ENCODE results near the gene ABCA13.
"Not testable (repeated sequence)": the region's sequence is repeated elsewhere in the genome, so short reads cannot be mapped to it uniquely, and the experiment has no call there.

The ABCA13 gene

DNA sequence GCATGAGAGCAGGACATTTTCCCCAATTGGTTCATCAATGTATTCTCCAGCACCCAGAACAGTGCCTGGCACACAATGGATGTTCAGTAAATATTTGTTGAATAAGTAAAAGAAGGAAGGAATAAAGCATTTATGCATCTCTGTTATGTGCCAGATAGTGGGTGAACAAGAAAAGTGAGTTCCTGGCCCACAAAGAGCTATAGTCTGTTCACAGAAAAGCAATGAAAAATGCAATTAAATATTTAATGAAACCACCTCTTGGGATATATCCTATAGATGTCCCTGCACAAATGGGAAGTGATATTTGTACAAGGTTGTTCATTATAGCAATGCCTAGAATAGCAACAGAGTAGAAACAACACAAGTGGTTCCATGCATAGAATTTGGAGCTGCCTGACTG, 2.1 kb downstream of the ABCA13 start:
- DNase-seq = no peak

DNA sequence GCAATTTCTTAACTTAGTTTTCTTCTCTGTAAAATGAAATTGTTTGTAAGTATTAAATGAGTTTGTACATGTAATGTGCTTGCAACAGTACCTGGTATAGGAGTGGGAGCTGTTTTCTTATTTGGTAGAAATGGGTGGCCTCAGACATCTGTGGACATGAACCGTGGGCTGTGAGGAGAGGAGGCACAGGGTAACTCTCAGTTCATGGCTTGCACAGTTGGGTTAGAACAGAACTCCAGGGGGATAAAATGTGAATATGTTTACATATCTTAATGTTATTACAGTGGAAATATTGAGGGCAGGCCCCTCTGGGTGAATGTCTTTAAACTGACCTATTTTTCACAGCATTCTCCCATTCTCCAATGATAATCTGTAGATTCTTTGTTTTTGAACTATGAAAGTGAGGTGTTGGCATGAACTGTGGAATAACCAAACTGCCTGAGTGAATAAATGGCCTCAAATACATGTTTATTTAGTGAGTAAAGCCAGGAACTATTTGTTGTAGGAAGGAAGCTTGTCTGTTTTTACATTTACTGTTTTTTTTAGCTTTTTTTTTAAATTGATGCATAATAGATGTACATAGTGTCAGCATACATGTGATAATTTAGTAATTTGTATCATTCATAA, 2.6 kb downstream of the ABCA13 start:
- no peak for DNase-seq

DNA sequence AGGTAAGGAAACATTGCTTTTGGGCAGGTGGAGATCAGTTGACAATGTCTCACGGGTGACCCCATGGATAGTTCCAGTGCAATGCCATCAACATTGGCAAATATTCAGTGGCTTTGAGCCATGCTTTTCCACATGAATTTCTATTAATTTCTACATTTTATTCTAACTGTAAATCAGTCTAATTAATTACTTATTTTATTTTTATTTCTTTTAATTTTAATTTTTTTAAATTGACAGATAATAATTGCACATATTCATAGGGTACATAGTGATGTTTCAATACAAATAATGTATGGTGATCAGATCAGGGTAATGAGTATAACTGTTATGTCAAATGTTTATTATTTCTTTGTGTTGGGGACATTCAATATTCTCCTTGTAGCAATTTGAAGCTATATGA, 3.8 kb downstream of the ABCA13 start:
- no peak for DNase-seq

DNA sequence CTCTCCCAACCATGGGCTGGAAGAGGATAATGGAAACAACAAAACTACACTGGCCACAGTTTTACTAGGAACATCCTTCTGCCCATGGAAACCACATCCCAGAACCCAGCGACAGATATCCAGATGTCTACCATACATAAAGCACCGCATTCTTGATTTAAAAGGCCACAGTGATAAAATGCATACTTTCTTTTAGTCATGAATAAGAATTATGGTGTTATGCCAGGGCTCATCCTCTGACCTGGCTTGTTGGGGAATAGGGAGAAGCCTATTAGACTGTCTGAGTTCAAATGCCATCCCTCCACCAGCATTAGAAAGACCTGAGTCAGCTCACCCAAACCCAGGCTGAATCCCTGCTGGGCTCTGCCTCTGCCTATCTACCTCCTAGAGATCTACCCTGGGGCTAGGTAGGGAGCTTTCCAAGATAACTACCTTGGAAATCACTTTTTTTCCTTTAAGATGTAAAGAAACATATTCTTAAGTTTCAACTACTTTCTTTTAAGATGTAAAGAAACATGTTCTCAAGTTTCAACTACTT, 5.2 kb downstream of the ABCA13 start:
- DNase-seq = no peak

DNA sequence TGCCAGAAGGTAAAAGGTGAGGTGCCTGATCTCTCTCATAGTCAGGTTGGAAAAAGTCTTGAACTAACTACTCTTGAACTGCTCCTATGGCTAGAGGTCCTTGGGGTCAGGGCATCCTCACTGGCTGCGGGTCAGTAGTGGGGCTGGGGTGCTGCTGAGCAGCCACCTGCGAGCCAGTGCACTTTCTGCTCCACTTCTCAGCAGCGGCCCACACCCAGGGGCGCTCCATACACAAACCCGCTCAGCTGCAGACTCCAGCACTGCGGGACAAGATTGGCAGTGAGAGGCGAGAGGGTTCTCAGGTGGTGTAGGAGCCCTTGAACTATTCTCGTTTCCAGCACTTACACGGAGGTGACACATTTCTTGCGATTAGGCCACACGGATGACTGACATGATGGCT, 6.0 kb downstream of the ABCA13 start:
- no peak for DNase-seq

DNA sequence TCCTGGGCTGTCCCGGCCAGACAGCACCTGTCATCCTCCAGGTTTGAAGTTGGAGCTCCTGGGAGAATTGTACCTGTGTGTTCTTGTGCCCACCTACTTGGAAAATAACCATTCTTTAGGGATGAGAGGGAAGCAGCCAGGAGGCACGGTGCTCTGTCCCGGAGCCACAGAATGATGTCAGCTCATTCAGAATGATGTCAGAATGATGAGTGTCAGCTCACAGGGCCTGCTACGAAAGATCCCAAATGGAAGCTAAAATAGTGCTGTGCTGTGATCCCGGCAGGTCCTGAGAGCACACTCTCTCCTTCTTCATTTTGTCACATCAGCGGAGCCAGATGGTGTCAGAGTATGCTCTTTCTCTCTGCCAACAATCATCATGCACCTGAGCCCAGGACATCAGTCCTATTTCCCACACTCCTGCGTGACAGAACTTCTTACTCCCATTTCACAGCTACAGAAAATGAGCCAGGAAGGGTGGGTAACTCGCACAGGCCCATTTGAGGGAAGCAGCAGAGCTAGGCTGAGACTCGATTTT, 8.3 kb downstream of the ABCA13 start:
- no peak for DNase-seq

DNA sequence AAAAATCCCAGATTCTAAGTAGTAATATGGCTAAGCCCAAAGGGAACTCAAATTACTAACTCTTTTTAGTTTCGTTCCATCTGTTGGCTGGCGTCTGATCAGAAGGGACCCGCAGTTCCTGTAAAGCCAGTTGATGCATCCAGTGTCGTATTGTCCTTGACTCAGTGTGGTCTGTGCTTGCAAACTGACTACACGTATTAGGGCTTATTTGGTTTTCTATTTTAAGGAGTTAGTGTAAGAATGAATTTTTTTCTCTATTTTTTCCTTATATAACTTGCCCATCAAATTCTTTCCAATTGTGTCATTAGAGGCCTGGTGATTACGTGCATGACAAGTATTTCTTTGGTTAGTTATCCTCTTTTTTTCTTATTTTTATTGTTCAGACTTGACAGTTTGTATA, 9.7 kb downstream of the ABCA13 start:
- no peak for DNase-seq

DNA sequence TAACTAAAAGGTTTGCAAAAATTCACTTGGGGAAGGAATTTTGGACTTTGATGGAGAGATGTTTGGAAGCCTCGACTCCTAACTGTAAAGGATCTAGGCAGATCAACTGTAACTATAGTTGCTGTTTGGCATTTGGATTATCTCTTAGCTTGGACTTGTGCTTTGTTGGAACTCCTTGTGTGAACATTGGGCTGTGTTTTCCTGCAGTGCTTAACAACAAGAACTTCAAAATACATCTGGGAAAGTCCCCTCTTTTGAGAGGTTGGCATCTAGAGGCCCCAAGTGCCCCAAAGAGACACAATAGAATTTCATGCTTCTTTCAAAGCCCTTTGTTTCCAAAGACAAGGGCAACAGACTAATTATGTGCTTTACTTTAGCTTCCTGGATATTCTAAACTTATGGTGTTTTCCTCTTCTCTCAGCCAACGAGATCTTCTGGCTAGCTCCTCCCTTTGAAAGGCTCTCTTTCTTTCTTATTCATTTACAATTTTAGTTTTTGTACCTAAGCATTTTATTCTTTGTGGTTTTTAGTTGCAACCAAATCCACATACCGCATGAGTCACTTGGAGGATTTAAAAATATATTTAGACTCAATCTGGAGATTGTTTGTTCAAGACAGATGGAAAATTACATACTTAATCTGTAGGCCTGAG, 11.6 kb downstream of the ABCA13 start:
- no peak for DNase-seq

DNA sequence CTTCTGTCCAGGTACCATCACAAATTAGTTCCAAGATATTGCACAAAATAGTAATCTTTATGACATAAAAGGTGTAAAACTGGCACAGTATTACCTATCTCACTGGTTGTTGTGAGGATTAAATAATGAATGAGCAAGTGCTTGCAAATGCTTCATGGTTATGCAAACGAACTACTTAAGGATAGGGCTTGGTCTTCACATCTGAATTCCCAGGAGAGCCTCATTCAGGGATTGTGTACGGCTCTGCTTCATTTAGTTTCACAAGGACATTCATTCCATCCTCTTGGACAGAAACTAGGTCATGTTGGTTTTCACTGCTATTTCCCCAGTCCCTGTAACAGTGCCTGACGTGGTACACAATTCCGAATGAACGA, 12.1 kb downstream of the ABCA13 start:
- DNase-seq = no peak

DNA sequence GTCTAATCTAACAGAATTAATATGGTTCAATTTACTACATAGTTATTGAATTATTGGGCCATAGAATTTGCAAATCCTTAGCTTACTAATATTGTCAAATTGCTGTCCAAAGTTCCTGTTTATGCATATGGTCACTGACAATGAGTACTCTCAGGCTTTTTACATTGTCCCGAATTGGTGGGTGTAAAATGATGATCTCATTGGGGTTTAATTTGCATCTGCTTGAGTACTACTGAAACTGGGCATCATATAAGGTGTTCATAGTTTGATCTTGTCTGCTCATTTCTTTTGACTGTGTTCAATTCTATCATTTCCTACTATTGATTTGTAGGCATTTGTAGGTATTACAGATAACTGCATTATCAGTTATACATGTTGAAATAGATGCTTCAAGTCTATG, 12.7 kb downstream of the ABCA13 start:
- no peak for DNase-seq

DNA sequence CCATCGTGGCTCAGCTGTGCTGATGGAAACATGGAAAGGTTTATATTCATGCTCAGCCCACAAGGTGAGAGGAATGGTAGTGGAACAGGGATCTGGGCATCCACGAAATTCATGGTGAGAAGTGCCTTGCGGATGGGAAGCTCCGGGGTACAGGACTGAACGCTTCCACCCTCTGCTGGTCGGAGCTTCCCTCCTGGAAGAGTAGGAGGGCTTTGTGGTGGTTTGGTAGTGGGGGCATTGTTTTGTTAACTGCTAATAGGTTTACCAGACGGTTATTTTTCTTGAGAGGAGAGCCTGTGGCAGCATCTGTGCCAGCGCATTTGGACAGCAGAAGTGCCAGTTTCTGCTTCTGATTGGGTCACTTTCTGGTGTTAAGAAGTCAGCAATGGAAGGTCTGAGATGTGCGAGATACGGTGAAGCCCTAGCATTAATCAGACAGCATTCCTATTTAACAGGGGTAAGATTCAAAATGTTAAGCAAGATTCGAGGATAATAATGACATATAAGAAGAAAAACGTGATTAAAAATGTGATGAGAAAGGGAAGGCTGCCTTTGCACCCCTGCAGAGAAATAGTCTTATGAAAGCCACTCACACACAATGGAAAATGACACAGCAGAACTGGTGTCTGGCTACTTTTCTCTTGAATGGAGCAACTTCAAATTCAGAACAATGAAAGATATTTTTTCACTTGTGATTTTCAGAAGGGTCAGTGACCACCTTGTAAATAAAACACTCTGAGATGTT, 17.7 kb downstream of the ABCA13 start:
- DNase-seq = no peak

DNA sequence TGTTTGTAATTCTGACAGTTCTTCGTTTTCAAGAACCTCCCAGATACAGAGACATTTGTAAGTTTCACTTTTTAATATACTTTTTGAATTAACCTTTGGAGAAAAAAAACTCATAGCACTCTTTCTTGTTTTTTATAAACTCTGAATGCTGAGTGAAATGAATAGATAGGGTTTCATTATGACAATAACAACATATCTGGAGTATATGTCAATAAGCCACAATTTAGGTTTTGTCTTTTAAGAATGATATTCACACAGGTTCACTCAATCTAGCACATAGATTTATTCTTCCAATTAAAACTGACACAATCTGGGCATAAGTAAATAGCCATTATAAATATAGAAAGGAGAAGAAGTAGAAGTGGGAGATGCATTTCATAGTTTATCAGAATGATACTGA, 21.7 kb downstream of the ABCA13 start:
- no peak for DNase-seq

DNA sequence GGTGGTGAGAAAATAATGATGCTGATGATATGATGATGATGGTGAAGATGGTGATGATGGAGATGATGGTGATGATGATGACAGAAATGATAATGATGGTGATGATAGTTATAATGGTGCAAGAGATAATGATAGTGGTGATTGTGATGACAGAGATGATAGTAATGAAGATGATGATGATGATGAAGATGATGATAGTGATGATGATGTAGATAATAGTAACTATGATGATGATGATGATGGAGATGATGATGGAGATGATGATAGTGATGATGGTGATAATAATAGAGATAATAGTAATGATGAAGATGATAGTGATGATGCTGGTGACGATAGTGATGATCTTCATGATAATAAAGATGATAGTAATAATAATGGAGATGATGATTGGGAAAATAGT, 22.2 kb downstream of the ABCA13 start:
- no peak for DNase-seq

DNA sequence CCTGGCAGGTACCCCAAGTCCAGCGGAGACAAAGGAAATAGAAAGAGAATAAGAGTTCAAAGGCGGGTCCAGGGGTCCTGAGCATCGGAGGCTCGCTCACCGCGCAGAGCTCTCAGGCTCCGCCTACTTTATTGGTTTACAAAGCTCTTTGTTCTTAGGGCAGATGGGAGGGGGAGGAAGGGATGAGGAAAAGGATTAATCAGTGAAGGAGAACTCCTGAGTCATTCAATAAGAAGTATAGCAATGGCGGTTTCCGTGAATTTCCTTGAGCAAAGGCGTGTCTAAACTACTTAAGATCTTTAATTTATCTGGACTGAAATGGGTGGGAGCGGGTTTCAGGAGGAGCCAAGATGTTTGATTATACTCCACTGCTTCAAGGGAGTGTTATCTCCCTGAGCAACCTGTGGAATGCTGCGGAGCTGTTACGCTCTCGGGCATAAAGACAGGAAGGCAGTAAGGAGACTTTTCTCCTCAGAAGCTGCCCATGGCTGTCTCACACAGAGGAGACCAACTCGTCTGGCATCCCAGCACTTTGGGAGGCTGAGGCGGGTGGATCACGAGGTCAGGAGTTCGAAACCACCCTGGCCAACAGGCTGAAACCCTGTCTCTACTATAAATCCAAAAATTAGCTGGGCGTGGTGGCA, 29.8 kb downstream of the ABCA13 start:
- not testable (repeated sequence) for DNase-seq

DNA sequence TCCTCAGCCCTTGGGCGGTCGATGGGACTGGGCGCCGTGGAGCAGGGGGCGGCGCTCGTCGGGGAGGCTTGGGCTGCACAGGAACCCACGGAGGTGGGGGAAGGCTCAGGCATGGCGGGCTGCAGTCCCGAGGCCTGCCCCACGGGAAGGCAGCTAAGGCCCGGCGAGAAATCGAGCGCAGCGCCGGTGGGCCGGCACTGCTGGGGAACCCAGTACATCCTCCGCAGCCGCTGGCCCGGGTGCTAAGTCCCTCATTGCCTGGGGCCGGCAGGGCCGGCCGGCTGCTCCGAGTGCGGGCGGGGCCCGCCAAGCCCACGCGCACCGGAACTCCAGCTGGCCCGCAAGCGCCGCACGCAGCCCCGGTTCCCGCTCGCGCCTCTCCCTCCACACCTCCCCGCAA, 31.7 kb downstream of the ABCA13 start:
- DNase-seq = not testable (repeated sequence)

DNA sequence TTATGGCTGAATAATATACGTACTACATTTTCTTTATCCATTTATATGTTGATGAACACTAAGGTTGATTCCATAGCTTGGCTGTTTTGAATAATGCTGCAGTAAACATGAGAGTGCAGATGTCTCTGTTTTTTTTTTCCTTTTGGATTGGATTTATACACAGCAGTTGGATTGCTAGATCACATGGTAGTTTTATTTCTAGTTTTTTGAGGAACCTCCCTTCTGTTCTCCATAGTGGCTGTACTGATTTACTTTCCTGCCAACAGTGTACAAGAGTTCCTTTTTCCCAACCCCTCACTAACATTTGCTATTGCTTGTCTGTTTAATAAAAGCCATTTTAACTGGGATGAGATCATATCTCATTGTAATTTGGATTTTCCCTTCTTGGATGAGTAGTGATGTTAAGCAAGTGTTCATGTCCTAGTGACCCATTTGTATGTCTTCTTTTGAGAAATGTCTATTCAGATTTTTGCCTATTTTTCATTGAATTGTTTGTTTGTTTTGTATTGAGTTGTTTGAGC, 36.0 kb downstream of the ABCA13 start:
- DNase-seq = no peak

DNA sequence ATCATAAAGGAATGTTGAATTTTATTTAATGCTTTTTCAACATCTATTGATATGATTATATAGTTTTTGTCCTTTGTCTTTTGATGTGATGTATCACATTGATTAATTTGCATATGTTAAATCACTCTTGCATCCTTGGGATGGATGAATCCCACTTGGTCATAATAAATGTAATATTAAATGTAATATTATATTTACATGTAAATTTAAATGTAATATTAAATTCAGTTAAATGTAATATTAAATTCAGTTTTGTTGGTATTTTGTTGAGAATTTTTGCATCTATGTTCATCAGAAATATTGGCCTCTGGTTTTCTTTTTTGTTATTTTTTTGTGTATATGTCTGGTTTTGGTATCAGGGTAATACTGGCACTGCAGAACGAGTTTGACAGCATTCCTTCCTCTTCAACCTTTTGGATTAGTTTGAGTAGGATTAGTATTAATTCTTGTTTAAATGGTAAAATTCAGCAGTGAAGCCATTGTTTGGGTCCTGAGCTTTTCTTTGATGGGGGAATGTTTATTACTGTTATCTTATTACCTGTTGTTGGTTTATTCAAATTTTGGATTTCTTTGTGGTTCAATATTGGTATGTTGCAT, 37.8 kb downstream of the ABCA13 start:
- DNase-seq = no peak

DNA sequence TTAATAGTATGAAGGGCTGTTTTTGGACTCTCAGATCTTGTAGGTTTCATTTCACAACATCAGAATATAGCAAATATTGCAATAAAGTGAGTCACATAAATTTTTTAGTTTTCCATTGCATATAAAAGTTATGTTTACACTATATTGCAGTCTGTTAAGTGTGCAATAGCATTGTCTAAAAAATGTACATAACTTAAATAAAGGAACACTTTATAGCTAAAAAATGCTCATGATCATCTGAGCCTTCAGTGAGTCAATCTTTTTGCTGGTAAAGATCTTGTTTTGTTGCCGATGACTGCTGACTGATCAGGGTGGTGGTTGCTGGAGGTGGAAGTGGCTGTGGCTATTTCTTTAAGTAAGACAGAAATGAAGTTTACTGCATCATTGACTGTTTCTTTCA, 42.0 kb downstream of the ABCA13 start:
- no peak for DNase-seq

DNA sequence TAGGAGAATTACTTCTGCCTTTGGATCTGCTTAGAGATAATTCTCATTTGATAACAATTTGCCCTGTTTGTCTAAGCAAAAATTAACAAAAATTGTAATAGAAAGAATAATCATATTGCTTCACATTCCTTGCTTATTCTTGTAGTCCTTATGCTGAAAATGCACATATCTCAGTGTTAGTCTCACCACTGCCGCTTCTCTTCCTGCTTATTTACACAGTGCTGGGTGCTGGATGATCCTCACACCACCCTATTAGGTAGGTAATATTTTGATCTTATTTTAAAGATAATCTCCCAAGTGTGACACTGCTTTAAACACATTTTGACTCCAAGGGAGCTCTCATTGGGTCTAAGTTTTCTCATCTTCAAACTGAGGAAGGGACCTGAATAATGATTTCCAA, 46.0 kb downstream of the ABCA13 start:
- DNase-seq = no peak

DNA sequence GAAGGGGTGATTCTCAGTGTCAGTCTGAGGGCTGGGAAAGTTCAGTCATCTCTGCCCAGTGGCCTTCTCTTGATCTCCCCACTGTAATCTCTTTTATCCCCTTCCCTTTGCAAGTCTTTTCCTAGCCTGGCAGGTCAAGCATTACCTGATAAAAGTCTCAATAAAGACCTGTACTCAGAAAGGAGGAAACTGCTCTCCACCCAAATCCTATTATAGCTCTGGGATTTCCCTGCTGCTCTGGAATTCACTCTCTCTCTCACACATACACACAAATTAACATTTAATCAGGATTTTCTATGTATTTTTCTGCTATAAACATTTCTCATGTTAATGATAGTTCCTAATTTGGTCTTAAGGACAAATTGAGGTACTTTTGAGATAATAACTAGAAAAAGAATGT, 46.5 kb downstream of the ABCA13 start:
- DNase-seq = no peak

DNA sequence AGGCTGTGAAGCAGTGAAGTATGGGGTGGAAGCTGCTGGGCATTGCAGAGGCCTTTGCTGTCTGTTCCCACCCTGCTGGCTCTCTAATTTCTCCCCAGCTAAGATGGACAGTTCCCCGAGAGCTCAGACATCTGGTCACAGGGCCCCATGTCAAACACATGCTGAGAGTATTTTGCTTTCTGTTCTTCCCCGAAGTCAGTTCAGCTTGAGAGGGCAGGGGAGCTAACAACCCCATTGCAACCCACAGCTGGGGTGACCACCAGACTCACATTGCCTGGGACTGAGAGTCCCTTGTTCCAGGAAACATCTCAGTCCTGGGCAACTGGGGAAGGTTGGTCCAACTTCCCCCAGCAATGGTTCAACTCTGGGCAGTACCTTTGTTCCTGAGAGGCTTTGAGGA, 52.8 kb downstream of the ABCA13 start:
- no peak for DNase-seq

Data from nucleus accumbens (tissue), 56 donors.